GM12801 (cell line): ENCODE data around the gene RGR.

Source experiments
- TF ChIP-seq, protein P1 (sequence below): IDR thresholded peaks from one replicate; pipeline ENCODE4 v1.5.1; 2011; ENCODE audit warnings: control low read depth; ENCODE audit not compliant: insufficient read length; ENCODE audit errors: extremely low read depth

The RGR gene

DNA sequence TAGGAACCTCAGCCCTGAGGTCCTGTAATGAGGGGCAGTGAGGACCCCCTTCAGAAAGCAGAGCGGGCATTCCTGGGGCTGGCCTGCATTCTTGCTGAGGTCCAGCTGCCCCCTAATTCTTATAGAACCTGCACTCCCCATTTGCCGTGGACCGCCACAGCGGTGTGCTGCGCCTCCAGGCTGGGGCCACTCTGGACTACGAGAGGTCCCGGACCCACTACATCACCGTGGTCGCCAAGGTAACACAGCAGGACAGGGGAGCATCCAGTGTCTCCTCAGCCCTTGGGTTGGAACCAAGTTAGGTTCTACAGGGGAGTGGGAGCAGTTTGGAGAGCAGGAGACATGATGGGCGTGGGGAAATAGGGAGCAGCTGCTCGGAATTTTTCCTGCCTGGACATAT, 43.2 kb upstream of the RGR start:
- TF ChIP-seq, protein P1, sequence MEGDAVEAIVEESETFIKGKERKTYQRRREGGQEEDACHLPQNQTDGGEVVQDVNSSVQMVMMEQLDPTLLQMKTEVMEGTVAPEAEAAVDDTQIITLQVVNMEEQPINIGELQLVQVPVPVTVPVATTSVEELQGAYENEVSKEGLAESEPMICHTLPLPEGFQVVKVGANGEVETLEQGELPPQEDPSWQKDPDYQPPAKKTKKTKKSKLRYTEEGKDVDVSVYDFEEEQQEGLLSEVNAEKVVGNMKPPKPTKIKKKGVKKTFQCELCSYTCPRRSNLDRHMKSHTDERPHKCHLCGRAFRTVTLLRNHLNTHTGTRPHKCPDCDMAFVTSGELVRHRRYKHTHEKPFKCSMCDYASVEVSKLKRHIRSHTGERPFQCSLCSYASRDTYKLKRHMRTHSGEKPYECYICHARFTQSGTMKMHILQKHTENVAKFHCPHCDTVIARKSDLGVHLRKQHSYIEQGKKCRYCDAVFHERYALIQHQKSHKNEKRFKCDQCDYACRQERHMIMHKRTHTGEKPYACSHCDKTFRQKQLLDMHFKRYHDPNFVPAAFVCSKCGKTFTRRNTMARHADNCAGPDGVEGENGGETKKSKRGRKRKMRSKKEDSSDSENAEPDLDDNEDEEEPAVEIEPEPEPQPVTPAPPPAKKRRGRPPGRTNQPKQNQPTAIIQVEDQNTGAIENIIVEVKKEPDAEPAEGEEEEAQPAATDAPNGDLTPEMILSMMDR = no peak

DNA sequence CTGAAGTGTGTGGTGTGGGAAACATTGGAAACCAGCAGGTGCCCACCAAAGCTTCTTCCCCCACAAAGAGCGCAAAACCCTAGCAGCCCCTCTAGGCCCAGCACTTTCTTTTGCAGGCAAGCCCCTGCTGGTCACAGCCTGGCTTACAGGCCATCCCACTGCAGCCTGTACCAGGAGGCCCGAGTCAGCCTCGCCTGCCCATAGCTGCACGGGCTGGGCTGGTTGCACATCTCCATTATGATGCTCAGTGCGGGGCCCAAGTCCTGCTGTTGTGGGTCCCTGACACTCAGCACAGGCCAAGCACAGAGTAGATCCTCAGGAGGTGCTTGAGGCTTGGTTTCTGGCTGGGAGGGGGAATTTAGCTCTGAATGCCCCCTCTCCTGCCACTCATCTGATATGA, 42.5 kb upstream of the RGR start:
- TF ChIP-seq, protein P1 = no peak

DNA sequence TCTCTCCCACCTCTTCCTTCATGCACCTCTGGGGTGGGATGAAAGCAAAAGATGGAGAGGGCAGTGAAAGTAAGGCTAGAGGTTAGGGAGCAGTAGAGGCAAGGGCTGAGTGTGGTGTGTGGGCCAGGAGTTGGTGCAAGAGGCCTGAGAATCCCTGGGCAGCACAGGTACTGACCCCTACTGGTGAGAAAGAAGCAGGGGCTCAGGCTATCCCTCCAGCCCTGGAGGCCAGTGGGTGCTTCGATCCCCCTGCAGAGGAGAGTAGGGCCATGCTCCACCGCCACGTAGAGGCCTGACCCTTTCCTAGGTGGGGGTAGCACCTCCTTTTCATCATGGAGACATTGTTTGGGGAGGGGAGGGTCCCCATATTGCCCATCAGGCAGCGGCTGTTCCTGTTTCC, 40.7 kb upstream of the RGR start:
- TF ChIP-seq, protein P1 = no peak

DNA sequence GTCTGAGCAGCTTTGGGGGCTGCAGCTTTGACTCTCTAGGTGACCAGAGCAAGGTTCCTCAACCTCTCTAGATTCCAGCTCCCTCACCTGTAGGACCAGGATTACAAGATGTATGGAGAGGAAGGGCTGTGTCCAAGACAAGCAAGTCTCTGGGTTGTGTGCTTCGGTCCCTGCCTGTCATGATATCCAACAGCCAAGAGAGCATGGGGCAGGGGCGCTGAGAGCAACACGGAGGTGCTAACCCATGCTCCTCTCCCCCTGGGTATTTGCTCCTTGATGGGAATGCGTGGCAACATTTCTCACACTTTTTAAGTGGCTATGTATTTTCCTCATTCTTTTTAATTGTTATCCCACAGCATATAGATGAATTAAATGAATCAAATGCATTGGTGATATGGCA, 40.2 kb upstream of the RGR start:
- TF ChIP-seq, protein P1 = no peak

DNA sequence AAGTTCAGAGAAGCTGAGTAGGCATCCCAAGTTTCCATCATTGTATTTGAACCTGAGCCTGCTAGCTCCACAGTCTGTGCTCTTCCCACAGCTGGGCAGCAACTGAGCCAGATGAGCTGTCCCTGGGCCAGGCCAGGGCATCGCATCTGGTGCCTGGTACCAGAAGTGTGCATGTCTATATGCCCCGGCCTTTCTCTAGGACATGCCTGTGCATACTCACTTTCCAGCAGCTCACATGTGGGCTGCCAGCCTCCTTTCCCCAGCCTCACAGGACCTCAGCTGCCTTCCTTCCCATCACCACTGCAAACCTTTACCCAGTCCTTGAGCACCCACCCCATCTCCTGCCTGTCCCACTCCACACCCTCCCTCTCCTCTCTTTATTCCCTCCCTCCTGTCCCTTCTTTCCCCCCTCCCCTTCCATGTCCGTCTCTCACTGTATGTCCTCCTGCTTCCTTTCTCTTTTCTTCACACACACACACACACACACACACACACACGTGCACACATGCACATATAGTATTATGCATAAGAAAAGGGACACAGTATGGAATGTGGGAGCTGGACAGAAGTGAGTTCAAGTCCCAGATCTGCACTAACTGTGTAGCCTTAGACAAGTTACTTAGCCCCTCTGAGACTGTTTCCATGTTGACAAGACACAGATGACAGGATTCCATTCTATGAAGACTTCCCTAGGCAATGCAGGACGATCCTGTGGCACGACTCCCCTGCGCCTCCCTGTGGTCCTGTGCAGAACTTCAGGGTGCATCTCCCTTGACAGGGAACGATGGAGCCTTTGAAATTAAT, 39.6 kb upstream of the RGR start:
- TF ChIP-seq, protein P1 = peak; percentile 80

DNA sequence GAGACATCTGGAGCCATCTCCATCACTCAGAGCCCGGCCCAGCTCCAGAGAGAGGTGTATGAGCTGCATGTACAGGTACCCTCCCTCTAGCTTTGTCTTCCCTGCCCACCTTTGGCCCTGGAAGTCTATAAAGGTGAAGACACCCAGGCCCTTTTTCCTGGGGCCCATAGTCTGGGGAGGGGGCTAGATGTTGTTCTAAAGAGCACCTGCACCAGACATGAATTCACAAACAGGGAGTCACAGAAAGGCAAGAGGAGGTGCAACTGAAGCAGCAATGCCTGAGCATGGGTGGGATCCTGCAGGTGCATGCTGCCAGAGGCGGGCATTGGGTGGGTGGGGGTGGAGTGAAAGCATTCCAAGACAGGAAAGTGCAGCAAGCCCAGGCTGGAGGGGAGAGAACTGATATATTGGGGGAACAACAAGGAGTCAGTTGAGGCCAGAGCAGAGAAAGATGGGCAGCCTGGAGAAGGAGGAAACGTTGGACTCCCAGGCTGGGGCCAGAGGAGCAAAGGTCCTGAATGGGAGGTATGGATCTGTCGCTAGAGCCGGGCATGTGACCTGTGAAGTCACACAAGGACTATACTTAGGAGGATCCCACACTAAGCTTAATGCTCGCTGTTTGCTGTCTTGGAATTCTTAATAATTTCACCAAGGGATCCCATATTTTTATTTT, 38.9 kb upstream of the RGR start:
- TF ChIP-seq, protein P1 = no peak

DNA sequence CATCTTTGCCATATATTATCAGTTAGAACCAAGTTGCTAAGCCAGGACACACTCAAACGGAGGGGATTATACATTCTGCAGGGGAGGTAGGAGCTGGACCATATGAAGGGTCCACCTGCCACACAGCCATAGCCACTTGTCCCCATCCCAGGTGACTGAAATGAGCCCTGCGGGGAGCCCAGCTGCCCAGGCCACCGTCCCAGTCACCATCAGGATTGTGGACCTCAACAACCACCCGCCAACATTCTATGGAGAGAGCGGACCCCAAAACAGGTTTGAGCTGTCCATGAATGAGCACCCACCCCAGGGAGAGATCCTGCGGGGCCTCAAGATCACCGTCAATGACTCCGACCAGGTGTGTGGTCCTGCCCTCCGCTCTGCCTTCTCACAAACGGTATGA, 36.8 kb upstream of the RGR start:
- TF ChIP-seq, protein P1 = no peak
